ENCODE measurements around the gene MYH6. TPM values are rescaled to one million over a fixed set of nuclear protein-coding genes. Genes with fewer than 3 reads are reported as not detected.

Gene MYH6
- total RNA-seq, 1 experiment from 2014 or later, result 0.07 TPM

GRCh38 chr14:23361763-23362162 is 46.3 kb downstream of the MYH6 start:
- no peak overlapping the region for H4K91ac ChIP-seq (ENCODE audit: insufficient read length, low read depth, low read length)
- DNase-seq, result no peak
- Mint-ChIP-seq H3K27ac (no peak overlapping the region), H3K9me3 (no peaks in the 10 kb centered on the region; a peak in 1 of 5 replicates), H3K4me1 (peaks cover 26 to 31% of the 10 kb centered on the region in 2 experiments), H3K4me3 (no peak overlapping the region; a peak in 1 of 5 replicates), H3K27me3 (ENCODE audit: low read depth) (peaks cover 5% of the 10 kb centered on the region; the same call in 1 of the 2 replicates), H3K36me3 (ENCODE audit: insufficient read depth in 1 of 3, low read depth in 3 of 3) (peaks cover 21 to 49% (median 35%) of the 10 kb centered on the region in 3 experiments)
- no peak overlapping the region for H3K9ac ChIP-seq (ENCODE audit: extremely low read depth, insufficient read length, low read length)
- H3K79me2 ChIP-seq (ENCODE audit: insufficient read depth, low read length), result no peaks in the 10 kb centered on the region
- no peak overlapping the region for H3K4ac ChIP-seq (ENCODE audit: low read depth, low read length)
- H3T11ph ChIP-seq (ENCODE audit: low read length), result no peak overlapping the region
- H2AK5ac ChIP-seq (ENCODE audit: insufficient read length, low read length), result no peak overlapping the region
- no peak overlapping the region for H2BK12ac ChIP-seq (ENCODE audit: insufficient read length, low read depth, low read length)
- H3K18ac ChIP-seq (ENCODE audit: insufficient read length, low read depth, low read length), result no peak overlapping the region
- H4K20me1 ChIP-seq (ENCODE audit: control insufficient read depth, insufficient read depth, insufficient read length), result no peaks in the 10 kb centered on the region
- no peak overlapping the region for H4K8ac ChIP-seq (replicated peaks; ENCODE audit: insufficient read length, low read depth, low read length)
- no peak overlapping the region for H4K5ac ChIP-seq (ENCODE audit: insufficient read length, low read depth, low read length)
- no peak overlapping the region for H3K14ac ChIP-seq (ENCODE audit: insufficient read depth, low read length)
- WGBS (ENCODE audit: extremely low coverage, insufficient read length, low lambda C conversion rate), result no CpG with 5 or more reads among the region's 6 CpGs
- H3K9me3 ChIP-seq (ENCODE audit: control insufficient read depth, low read depth, low read length), result no peaks in the 10 kb centered on the region
- no peak overlapping the region for H2BK5ac ChIP-seq (ENCODE audit: insufficient read length, low read length)
- no peak overlapping the region for H2BK20ac ChIP-seq (ENCODE audit: low read depth, low read length, poor library complexity, severe bottlenecking)
- H2AFZ ChIP-seq (ENCODE audit: low read length), result no peak overlapping the region
- no peak overlapping the region for H2BK120ac ChIP-seq (ENCODE audit: low read depth, low read length, poor library complexity, severe bottlenecking)
- no peak overlapping the region for H3K4me2 ChIP-seq (ENCODE audit: insufficient read depth, insufficient read length, low read length)
- no peak overlapping the region for H3K23ac ChIP-seq (ENCODE audit: insufficient read length, low read depth, low read length)
- peaks cover 4% of the 10 kb centered on the region; the same call in 1 of the 2 replicates for H3K4me1 ChIP-seq (ENCODE audit: insufficient read depth, low read length)
- H3K27me3 ChIP-seq (ENCODE audit: insufficient read depth, low read length), result no peaks in the 10 kb centered on the region
- H3K23me2 ChIP-seq (ENCODE audit: insufficient read length, low read depth, low read length, poor library complexity, severe bottlenecking), result peaks cover 22% of the 10 kb centered on the region
- H2BK15ac ChIP-seq (ENCODE audit: low read depth, low read length), result no peak overlapping the region
- H3K79me1 ChIP-seq (ENCODE audit: insufficient read depth, low read depth, low read length, poor library complexity, severe bottlenecking), result no peaks in the 10 kb centered on the region
- no peak overlapping the region for H3K27ac ChIP-seq (ENCODE audit: insufficient read length, low read depth, low read length)
- TF ChIP-seq CTCF (conservative IDR thresholded peaks at IDR 0.05), result no peak
- no peak overlapping the region for H3K56ac ChIP-seq (ENCODE audit: insufficient read length, low read depth, low read length)
